KBM-7 (cell line): ENCODE results near the gene TFAM.

Experiments used
- DNase-seq: peaks from one replicate; pipeline ENCODE4 v3.0.0-alpha.2; 2015
- in situ Hi-C: fragments of 300-500 bp; cut with MboI; formaldehyde crosslinking; loops from 2 replicates; pipeline ENCODE4 v1.14.3; 2020; ENCODE audit warnings: low sequenced_read_pairs, low pct_unique_long_range_greater_than_20kb, mixed read lengths

Gene TFAM

DNA sequence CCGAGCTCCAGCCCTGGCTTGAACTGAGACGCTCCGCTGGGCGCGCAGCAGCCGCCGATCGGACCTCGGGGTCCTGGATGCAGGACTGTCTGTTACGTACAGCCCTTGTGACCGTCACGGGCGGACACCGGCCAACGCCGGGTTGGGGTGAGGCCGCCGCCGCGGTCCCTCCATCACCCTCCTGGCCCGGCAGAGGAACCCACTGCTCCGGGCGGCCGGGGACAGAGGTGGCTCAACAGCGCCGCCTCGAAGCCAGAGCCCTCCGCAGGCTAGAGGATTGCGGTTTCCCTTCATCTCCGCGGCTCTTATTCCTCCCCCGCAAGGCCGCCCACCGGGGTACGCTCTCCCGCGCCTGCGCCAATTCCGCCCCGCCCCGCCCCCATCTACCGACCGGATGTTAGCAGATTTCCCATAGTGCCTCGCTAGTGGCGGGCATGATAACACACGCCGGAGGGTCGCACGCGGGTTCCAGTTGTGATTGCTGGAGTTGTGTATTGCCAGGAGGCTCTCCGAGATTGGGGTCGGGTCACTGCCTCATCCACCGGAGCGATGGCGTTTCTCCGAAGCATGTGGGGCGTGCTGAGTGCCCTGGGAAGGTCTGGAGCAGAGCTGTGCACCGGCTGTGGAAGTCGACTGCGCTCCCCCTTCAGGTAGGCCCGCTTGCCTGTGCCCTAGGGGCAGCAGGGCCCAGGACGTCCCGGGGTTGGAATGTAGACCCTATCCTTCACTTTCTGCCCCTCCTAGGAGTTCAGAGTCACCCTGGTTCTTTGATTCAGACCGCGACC, at the start of gene TFAM:
TSS of gene TFAM (plus strand) at position 412 of the 785 bp plus-strand sequence. CDS start at position 550, 138 bp downstream.
- in situ Hi-C loops = no loop called here
- DNase-seq = peak; percentile 96

GRCh38 chr10:58336242-58336641, 49.0 kb upstream of the TFAM start:
- in situ Hi-C loops = no loop called here
- no peak for DNase-seq

GRCh38 chr10:58341422-58341821, 43.8 kb upstream of the TFAM start:
- DNase-seq = no peak
- in situ Hi-C loops = no loop called here

DNA sequence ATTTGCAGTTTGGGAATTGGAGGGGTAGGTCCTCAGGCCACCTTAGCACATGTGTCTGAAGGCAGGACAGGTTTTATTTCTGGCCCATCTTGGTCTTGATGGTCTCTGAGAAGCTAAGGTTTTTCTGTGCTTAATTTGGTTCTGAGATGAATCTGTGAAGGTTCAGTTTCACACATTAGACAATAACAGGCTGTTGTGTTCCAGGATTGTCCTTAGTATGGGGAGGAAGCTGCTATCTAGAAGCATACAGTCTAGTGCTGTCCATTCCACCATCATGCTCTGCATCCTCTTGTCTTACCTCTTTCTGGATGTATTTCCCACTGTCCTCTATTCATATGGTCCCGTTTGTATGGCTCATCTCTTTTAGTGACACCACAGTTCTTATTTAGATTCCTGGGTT, 43.3 kb upstream of the TFAM start:
- no peak for DNase-seq
- in situ Hi-C loops = no loop called here

DNA sequence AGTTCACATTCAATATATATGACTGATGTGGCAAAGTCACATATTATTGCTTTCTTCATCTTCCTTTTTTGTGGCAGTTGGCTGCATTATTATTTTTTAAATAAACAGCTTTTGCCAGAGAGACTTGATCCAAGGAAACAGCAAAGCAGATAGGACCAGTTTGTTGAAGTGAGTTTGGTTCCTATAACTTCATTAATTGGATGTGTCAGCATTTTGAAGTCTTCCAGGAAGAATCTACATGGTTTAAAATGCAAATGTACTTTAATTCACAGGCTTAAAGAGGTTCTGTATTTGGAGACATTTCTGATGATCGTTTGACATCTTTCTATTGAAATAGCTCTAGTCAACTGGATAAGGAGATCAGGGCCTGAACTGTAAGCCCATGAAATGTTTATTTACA, 37.2 kb upstream of the TFAM start:
- in situ Hi-C loops = no loop called here
- no peak for DNase-seq

- DNase-seq = no peak
- in situ Hi-C loops = no loop called here
These were observed 36.6 kb upstream of the TFAM start for GRCh38 chr10:58348571-58349033.

DNA sequence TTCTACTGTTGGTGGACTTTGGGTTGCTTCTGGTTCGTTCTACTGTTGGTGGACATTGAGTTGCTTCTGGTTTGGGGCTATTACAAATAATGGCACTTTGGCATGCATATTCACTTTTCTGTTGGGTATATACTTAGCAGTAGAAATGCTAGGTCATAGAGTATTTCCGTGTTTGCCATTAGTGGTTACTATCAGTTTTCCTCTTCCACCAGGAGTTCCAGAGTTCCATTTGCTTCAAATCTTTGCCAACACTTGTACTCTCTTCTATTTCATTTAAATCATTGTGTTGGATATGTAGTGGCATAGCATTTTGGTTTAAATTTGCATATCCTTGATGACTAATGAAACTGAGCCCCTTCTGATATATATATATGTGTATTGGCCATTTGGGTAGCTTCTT, 35.2 kb upstream of the TFAM start:
- in situ Hi-C loops = no loop called here
- no peak for DNase-seq

GRCh38 chr10:58350619-58351323, 34.4 kb upstream of the TFAM start:
- no peak for DNase-seq
- in situ Hi-C loops = no loop called here

DNA sequence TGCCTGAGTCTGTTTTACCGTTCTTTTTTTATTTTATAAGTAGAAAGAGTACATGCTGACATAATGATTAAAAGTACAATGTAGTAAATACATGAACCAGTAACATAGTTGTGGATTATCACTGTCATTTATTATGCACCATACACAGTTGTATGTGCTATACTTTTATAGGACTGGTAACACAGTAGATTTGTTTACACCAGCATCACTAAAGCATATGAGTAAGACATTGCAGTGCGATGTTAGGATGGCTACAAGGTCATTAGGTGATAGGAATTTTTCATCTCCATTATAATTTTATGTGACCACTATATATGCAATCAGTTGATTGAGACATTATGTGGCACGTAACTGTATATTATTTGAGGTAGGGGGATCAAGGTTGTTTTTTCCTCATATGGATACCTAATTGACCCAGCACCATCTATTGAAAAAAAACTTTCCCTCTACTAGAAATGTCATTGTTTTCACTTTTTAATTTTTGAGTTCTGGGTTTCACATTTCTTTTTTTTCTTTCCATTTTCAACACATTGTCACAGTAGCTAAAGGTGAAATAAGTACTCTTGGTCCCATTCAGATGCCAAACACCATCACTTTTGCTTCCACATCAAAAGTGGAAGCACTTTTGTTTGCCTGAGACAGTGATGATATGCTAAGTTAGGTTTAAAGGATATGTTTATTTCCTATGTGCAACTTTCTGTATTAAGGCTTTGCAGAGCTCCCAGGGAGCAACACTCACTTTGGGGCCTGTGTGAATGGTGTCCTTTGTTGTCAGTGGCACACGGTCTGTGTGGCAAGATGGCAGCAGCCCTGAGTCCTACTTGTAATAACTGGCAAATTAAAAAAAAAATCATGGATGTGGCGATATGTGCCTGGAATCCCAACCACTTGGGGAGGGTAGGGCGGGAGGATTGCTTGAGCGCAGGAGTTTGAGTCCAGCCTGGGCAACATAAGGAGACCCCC, 33.3 kb upstream of the TFAM start:
- in situ Hi-C loops = no loop called here
- no peak for DNase-seq

- in situ Hi-C loops = no loop called here
- no peak for DNase-seq
These were observed 32.1 kb upstream of the TFAM start for GRCh38 chr10:58352956-58353610.

DNA sequence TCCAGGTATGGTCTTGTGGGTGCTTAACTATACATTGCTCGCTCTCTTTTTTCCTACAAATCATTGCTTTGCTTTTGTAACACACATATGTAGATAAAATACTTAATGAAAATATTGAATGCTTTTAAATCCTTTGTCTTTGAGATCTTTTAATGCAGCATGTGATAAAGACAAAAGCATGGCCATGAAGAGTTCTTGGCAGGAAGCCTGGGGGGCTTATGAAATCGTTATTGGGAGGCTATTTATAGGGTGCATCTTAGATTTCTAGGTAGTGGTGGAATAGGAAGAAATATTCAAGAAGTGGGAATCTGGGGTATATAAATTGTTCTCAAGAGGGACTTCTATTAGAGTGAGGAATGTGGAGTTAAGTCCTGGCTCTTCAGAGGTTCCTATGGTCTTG, 28.5 kb upstream of the TFAM start:
- in situ Hi-C loops = no loop called here
- DNase-seq = no peak

DNA sequence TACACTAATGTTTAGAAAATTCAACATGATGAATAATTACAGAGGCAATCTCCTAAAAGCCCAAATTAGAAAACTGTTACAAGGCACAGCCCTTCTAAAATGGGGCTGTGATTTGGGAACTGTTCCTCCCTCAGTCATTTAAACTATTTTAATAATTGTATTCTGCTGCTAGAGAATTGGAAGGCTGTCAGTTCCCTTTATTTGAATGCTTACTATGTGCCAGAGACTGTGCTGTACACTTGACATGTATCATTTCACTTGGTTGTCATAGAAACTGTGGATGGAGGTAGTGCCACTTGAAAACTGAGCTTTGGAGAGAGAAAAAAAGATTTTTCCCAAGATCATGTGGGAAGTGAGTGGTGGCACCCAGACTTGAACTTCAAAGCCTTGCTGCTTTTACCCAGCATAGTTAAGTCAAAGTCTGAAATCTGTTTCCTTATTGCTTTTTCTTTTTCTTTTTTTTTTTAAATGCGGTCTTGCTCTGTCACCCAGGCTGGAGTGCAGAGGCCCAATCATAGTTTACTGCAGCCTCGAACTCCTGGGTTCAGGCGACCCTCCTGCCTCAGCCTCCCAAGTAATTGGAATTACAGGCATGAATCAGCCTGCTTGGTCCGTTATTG, 26.8 kb upstream of the TFAM start:
- DNase-seq = no peak
- in situ Hi-C loops = no loop called here

GRCh38 chr10:58358947-58359346, 26.3 kb upstream of the TFAM start:
- no peak for DNase-seq
- in situ Hi-C loops = no loop called here

DNA sequence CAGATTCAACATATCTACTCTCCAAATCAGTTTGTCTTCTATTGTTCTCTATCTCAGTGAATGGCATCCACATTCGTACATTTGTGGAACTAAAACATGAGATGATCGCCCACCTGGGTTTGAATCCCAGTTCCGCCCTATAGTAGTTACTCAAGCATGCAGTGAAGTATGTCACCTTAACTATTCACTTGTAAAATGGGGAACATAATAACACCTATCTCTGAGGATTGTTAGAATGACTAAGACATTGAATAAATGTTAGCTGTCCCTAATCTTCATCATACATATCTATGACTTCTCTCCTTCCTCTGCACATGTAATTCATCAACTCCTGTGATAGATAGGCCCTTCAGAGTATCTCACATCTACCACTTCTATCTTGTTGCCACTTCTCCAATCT, 25.7 kb upstream of the TFAM start:
- in situ Hi-C loops = no loop called here
- no peak for DNase-seq

DNA sequence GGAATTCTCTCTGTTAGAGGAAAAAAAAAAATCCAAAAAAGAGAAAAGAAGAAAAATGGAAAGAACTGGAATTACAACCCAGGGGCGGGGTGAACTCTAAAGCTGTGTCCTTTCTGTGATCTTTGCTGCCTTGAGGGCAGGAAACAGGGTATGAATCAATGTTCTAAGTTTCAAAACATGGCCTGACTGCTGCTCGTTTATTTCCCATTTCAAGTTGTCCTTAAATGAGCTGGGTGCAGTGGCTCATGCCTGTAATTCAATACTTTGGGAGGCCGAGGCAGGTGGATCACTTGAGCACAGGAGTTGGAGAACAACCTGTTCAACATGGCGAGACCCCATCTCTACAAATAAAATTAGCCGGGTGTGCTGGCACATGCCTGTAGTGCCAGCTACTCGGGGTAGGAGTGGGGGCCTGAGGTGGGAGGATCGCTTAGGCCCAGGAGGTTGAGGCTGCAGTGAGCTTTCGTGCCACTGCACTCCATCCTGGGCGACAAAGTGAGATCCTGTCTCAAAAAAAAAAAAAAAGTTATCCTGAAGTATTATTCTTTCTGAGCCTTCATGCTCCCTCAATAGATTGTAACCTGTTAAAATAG, 24.7 kb upstream of the TFAM start:
- in situ Hi-C loops = no loop called here
- no peak for DNase-seq

DNA sequence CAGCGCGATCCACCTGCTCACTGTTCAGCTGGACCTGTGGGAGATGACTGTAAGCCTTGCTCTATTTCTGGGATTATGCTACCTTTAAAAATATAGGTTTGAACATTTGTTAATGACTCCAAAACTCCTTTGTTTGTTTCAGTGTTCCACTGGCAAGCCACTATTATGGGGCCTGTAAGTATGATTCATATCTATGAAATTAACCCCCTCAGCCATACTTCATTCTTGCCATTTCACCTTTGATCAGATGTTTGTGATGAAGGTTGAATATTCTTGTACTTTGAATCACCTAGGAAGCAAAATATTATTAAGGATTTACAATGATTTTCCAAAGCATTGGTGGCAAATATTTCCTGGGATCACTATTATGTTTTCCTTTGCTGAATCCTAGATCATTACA, 23.9 kb upstream of the TFAM start:
- in situ Hi-C loops = no loop called here
- DNase-seq = no peak

DNA sequence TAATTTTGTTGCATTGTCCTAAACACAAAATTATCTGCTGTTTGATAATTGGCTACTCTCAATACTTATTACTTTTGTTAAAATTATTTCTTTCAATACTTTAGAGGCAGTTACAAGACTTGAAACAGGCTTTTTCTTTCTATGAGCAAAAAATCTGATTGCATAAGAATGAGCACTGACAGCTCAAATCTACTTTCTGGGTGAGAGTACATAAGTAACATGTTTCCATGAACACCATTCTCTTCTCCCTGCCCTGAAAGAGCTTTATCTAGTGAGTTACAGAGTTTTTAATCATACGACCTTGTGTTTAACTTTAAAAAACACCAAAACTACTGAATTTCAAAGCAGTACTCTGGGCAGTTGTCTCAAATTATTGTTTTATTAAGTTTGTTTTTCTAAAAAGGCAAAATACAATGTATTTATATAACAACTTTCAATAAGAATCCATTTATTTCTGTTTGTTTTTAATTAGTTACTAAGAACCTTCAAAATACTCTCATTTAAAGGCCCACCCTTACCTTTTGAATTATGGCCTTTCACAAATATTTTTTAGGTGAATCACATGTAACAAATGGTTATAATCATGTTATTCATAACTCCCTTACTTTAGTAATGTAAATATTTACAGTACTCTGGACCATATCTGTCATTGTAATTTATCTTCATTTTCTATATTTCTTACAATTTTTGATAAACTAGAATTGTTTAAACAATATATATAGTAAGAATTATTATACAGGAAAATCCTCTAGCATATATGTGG, 23.0 kb upstream of the TFAM start:
- in situ Hi-C loops = no loop called here
- no peak for DNase-seq

GRCh38 chr10:58367069-58367468, 18.1 kb upstream of the TFAM start:
- in situ Hi-C loops = no loop called here
- peak; percentile 51 for DNase-seq
